Amniotic epithelial cell (primary cell): Measurements from ENCODE around the gene DHRSX.
A peak's percentile ranks its signal among the peaks of the same experiment; 100 is the strongest.
"Not testable (repeated sequence)": the region's sequence is repeated elsewhere in the genome, so short reads cannot be mapped to it uniquely, and the experiment has no call there.

ENCODE experiments used
- DNase-seq: peaks from one replicate; pipeline ENCODE4 v3.0.0-alpha.2; 2010; ENCODE audit warnings: low read depth

DHRSX gene

DNA sequence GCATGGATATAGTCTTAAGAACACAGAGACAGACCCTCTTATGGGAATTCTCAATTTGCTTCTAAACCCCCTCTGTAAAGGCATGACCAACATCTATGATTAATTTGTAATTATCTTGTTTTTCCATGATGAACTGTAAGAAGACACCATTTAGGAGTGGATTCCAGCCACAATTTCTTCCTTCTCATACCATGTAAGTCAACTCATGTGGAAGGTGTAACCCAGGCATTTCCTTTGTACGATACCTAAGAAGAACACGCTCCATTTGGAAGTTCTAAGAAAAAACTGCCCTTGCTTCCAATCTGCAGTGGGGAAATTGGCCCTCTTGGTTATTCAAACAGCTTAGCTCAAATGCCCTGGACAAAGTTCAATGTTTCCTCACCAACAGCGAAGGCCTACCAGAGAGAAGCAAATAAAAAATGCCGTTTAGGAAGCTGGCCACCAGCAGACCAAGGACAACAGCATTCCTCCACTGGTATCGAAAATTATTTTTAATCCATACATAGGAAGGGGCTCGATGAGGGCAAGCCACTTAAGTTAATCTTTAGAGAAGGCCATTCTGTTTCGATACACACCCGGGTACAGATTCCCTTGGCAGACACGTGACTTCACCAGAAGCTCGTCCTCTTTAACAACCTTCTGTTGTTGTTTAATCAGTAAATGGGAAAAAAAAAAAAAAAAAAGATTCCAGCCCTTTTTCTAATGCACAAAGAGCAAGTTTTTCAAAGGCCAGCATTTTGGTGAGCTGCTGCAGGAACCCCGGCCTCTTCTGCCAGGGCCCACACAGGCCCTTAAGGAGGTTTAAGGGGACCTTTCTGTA is 2.6 kb downstream of the DHRSX start:
- peak; percentile 34 for DNase-seq

DNA sequence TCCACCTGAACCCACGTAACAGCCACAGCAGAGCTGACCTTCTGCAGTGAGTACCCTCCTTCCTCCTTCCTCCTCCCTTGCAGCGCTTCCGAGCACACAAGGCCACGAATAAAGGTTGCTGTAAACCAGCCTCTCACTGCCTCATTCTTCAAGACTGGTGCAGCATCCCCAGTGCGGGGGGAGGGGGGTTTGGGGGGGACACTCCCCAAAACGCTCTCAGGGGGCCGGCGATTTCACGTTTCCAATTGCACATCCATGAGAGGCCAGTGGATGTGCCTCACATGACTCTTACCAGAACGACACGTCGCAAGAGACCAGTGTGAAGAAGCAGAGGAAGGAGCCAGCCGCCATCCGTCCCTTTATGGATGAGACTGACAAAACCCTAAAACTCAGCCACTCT is 5.2 kb downstream of the DHRSX start:
- DNase-seq: no peak

DNA sequence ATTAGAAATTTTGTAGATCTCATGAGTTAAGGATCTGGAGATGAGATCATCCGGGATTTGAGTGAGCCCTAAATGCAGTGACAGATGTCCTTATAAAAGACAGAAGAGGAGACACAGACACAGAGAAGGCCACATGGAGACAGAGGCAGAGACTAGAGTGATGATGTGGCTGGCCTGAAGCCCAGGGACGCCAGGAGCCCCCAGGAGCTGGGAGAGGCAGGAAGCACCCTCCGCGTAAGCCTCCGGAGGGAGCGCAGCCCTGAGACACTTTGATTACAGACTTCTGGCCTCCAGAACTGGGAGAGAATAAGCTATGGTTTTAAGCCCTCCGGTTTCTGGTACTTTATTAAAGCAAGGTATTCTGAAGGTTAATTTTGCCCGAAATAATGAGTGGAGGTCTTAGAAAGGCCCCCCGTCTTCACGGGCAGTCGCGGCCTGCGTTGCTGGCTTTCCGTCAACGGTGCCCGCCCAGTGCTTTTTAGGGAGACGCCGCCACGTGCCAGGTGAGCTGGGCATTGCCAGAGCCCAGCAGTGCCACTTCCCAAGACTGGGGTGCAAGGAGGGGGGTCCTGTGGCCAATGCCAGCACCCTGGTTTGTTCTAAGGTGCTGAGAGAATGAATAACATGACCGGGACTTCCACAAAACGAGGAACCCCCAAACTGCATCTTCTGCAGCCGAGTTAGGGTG is 8.1 kb downstream of the DHRSX start:
- no peak for DNase-seq

DNA sequence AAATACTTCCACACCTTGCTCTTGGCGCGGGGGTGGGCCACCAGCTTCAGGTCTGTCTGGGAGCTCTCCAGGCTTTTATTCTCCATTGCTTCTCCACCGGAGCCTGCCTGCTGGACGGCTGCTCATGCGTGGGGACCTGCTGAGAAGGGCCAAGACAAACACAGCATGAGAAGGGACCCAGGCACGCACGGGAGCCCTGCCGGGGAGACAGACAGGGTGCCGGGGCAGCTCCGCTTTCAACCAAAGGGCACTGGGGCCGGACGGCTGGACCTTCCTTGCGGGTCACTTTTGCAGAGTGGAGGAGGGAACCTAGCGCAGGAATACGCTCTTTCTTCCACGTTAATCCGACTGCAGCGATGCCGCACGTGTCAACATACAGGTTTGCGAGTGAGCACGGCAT is 10.1 kb downstream of the DHRSX start:
- DNase-seq: no peak

DNA sequence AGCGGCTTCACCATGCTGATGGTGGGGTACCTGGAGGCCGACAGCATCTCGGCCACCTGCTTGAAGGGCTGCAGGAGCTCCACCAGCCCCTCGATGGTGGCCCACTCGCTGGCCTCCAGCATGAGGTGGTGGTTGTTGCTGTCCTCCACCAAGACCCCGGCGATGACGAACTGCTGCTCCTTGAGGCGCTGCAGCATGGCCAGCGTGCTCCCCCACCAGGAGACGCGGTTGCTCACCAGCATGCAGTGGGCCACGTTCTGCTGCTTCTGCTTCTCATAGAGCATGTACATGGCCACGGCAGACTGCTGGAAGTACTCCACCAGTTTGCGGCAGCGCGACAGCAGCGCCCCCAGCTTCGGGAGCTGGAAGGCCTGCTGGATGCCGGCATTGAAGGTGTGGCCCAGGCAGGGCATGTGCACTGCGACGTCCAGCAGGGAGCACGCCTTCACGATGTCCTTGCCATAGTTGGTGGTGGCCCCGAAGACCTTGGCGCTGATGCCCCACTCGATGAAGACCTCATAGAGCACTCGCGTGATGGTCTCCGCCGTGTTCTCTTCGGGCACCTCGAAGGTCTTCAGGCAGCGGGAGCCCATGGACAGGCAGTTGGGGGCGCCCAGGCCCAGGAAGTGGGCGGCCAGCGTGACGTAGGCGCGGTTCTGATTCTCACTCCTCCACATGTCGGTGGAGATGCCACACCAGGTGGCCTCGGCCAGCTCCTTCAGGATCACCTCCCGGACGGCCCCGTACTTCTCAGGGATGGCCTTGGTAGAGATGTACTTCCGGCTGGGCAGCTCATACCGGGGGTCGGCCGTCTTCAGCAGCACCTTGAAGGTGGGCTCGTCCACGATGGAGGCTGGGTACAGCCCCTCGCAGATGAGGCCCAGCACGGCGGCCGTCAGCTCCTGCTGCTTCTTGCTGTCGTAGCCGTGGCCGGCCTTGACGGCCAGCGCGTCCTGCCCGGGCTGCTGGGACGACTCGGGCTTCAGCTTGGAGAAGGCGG is 11.0 kb downstream of the DHRSX start:
- no peak for DNase-seq

DNA sequence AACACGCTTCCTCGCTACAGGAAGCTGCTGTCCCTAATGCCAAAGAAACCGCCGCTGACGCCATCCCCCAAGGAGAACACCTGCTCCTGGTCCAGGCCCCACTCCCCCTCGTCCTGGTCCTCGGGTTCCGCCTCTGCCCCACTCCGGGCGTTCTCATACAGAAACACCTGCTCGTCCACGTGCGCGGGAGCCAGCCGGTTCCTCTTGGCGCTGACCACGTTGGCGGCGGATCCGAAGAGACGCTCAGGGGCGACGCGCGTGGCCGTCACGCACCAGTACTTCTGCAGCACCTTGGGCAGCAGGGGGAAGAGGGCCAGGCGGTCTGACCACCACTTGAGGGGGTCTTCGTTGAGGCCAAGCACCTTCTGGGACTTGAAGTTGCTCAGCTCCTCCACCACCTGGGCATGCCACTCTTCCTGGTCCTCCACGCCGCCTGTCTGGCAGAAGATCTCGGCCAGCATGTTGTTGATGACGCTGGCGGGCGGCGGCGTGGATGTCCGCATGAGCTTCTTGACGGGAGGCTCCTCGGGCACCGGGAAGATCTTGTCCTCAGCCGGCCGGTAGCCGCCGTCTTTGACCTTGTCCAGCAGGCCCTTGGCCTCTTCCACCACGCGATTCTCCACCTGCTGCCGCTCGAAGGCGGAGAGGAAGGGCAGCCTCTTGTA is 12.0 kb downstream of the DHRSX start:
- no peak for DNase-seq

DNA sequence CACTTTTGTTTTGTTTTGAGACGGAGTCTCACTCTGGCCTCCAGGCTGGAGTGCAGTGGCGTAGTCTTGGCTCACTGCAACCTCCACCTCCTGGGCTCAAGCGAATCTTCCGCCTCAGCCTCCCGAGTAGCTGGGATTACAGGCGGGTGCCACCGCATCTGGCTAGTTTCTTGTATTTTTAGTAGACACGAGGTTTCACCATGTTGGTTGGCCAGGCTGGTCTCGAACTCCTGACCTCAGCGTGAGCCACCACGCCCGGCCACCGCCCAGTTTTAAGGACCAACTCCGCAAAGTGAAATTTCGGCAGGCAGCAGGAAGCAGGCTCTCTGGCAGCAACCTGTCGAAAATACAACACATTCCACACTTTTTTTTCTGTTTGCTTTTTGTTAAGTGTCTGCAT is 13.4 kb downstream of the DHRSX start:
- DNase-seq: no peak

DNA sequence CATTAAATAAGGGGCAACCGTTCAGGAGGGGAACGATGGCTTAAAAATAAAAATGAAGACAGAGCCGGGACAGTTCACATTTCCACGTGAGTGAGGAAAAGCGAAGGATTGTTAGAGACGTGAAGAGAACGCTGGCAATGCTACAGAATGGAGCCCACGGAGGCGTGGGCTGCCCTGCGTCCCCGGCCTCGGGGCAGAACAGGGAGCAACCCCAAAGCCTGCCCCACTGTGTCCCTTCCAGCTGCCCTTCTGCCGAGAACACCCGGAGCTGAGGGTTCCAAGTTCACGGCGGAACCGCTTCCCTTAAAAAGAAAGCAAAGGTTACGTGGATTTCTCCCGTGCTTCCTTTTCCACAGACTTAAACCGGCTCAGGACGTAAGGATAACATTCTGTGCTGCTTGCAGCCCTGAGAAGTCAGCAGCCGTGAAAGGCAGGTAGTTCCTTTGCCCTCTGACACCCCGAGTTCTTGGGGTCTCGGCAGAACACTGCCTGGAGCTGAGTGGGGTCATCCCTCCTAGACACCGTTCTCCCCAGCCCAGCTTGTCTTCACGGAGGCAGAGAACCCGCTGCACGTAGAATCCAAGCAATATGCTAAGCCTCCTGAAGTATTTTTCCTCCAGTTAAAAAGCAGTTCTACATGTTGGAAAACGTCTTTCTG is 14.2 kb downstream of the DHRSX start:
- no peak for DNase-seq

DNA sequence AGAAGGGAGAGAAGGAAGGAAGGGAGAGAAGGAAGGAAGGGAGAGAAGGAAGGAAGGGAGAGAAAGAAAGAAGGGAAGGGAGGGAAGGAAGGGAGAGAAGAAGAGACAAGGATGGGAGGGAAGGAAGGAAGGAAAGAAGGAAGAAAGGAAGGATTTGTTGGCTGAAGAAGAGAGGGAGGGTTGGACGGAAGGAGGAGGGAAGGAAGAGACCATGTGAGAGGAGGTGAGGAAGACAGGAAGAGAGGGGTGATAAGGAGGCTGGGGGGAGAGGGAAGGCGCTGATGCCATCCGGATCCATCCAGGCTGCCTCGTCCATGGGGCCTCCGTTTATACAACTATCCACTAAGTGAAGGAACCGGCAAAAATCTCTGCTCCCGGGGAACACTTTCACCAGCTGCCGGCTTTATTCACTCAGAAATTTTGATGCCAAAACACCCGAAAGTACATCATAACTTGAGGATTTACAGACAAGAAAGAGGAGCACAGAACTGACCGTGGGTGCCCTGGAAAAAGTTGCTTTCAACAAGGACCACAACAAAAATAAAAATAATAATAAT is 14.9 kb downstream of the DHRSX start:
- DNase-seq: no peak

DNA sequence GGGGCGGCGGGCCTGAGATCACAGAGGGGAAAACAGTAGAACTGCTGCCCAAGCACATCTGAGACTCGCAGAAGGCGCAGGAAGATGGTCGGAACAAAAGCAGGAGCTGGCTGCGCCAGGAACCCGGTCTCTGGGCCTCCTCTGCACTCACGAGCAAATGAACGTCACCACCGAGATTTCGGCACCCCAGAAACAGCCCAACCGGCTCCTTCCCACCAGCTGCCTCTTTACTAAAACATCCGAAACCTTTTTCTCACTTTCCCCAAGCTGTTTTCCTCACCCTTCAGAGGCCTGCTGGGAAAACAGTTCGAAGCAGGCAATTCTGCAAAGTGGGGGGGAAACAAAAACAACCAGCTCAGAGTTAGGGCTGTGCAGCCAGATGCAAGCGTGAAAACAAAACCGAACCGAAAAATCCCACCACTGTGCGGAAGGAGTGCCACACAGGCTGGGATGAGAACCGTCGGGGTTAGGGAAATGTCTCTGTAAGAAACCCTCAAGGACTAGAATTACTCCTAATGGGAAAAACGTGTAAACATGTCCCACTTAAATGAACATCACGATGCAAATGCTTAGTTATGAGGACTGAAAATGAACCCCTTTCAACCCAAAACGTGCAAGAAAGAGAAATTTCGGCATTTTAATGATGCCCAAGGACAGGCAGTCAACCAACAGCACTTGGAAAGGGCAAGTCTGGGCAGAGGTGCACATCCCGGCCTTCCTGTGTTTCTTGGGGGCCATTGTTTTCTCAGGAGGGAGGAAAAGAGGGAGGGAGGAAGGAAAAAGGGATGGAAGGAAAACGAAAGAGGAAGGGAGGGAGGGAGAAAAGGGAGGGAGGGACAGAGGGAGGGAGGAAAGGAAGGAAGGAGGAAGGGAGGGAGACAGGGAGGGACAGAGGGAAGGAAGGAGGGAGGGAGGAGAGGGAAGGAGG is 15.8 kb downstream of the DHRSX start:
- DNase-seq: peak; percentile 42

DNA sequence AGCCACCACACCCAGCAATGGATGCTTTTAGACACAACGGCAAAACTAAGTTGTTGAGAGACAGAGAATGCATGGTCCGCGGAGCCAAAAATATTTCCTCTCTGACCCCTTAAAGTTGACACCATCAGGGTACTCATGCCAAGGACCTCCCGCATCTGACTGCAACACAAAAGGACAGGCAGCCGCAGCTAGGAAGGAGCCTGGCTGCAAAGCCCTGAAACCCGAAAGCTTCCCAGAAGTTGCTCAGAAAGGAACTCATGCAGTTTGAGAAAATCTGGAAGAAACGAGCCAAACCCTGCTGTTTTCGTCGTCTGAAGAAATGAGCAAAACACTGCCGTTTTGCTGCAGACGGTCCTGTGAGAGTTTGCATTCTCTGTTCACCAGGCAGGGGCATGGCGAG is 16.5 kb downstream of the DHRSX start:
- DNase-seq: no peak

DNA sequence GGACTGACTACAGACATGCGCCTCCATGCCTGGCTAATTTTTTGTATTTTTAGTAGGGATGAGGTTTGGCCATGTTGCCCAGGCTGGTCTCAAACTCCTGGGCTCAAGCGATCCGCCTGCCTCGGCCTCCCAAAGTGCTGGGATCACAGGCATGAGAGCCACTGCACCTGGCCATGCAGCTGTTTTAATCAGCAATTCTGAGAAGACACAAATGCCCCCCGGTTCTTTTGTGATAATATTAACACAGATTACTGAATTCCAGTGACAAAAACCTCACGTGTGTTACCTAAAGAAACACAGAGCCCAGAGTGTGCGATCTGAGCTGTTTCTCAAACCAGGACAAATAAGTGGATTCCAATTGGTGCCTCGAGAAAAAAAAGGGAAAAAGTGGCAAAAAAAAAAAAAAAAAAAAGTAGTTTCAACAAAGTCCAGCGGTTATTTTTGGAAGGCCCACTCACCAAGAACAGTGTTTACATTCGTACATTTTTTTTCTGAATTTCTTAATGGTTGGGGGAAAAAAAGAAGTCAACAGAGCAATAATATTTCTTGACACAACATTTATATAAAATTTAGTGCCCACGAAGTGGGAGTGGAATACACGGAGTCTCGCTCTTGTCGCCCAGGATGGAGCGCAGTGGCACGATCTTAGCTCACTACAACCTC is 17.2 kb downstream of the DHRSX start:
- DNase-seq: no peak

DNA sequence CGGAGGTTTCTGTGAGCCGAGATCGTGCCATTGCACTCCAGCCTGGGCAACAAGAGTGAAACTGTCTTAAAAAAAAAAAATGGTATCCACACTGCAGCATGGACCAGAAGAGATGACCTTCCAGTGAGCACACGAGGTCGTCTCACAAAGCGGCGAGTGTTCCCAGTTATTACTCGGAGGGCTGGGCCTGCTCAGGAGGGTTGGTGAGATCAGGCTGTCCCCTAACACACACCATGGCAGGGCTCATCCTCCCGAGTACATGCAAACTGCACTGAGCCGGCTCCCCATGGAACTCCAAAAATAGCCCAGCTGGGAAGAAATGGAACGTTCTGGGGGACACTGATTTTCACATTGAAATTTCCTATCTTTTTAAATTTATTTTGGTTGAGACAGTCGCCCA is 19.2 kb downstream of the DHRSX start:
- DNase-seq: not testable (repeated sequence)

DNA sequence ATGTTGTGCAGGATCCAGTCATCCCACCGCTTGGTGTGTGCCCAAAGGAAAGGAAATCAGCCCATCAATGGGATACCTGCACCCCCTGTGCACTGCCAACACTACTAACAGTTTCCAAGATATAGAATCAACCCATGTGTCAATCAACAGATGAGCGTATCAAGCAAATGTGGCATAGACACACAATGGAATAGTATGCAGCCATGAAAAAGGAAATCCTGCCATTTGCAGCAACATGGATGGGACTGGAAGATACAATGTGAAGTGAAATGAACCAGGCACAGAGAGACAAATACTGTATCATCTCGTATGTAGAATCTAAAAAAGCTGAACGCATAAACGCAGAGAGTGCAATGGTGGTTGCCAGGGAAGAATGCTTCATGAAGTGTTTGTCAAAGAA is 20.8 kb downstream of the DHRSX start:
- not testable (repeated sequence) for DNase-seq

DNA sequence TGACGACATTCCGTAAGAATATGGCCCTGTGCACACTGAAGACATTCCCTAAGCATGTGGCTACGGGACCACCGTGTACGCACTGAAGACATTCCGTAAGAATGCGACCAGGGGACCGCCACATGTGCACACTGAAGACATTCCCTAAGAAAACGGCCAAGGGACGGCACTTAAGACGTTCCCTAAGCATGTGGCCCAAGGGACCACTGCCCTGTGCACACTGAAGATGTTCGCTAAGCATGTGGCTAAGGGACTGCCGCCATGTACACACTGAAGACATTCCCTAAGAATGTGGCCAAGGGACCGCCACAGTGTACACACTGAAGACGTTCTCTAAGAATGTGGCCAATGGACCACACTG is 21.4 kb downstream of the DHRSX start:
- DNase-seq: no peak

DNA sequence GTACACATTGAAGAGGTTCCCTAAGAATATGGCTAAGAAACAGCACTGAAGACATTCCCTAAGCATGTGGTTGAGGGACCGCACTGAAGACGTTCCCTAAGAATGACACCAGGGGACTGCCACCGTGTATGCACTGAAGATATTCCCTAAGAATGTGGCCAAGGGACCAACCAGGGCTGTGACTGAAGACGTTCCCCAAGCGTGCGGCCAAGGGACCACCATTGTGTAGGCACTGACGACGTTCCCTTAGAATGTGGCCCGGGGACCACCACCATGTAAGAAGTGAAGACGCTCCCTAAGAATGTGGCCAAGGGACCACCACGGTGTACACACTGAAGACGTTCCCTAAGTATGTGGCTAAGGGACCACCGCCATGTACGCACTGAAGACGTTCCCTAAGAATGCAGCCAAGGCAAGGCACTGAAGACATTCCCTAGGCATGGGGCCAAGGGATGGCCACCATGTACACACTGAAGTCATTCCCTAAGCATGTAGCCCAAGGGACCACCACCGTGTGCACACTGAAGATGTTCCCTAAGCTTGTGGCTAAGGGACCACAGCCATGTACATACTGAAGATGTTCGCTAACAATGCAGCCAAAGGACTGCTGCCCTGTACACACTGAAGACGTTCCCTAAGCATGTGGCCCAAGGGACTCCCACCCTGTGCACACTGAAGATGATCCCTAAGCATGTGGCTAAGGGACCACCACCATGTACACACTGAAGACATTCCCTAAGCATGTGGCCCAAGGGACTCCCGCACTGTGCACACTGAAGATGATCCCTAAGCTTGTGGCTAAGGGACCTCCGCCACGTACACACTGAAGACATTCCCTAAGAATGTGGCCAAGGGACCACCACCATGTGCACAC is 22.0 kb downstream of the DHRSX start:
- DNase-seq: no peak

DNA sequence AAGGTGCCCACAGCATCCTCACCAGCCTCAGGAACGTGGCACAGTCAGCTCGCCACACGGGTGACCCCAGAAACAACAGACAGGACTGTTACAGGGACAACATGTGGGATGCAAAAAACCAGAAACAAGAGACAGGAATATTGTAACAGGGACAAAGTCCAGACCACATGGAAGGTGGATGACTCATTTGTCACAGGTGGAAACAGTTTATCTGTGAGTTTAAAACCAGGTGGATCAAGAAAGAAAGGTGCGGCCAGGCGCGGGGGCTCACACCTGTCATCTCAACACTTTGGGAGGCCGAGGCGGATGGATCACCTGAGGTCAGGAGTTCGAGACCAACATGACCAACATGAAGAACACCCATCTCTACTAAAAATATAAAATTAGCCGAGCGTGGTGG is 23.5 kb downstream of the DHRSX start:
- not testable (repeated sequence) for DNase-seq

DNA sequence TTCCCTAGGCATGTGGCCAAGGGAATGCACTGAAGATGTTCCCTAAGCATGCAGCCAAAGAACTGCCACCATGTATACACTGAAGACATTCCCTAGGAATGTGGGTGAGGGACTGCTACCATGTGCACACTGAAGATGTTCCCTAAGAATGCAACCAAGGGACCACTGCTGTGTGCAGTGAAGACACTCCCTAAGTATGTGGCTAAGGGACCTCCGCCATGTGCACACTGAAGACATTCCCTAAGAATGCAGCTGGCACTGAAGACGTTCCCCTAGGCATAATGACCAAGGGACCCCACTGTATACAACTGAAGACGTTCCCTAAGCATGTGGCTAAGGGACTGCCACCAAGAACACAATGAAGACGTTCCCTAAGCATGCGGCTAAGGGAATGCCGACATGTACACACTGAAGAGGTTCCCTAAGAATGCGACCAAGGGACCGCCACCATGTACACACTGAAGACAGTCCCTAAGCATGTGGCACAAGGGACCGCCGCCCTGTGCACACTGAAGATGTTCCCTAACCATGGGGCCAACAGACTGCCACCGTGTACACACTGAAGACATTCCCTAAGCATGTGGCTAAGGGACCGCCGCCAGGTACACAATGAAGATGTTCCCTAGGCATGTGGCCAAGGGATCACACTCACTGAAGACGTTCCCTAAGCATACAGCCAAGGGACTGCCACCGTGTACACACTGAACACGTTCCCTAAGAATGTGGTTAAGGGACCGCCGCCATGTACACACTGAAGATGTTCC is 25.6 kb downstream of the DHRSX start:
- no peak for DNase-seq
